KG1 (cell line): ENCODE results near the gene MID2.
"Not testable (repeated sequence)": the region's sequence is repeated elsewhere in the genome, so short reads cannot be mapped to it uniquely, and the experiment has no call there.

Experiments
- DNase-seq: peaks from one replicate; lab custom pipeline; 2025; lab: John Stamatoyannopoulos, UW

MID2 gene

DNA sequence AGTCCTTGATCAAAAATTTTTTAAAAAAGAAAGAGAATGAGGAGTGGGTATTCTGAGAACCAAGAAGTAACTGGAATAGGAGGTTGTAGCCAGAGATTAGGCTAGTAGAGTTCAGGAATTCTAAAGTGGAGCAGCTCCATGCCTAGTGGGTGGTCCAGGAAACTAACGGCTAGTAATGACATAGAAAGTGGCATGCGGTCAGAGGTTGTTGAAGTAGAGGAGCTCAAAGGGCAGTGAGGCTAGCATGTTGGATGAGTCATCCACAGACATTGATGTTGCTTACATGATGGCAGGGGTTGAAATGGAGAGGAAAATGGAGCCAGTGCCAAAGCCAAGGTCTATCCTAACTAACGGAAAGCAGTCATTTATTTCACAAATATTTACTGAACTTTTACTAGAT, 114.4 kb downstream of the MID2 start:
- no peak for DNase-seq

DNA sequence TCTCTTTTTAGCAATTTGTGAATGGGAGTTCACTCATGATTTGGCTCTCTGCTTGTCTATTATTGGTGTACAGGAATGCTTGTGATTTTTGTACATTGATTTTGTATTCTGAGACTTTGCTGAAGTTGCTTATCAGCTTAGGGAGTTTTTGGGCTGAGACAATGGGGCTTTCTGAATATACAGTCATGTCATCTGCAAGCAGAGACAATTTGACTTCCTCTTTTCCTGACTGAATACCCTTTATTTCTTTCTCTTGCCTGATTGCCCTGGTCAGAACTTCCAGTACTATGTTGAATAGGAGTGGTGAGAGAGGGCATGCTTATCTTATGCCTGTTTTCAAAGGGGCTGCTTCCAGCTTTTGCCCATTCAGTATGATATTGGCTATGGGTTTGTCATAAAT, 129.7 kb downstream of the MID2 start:
- DNase-seq = not testable (repeated sequence)

DNA sequence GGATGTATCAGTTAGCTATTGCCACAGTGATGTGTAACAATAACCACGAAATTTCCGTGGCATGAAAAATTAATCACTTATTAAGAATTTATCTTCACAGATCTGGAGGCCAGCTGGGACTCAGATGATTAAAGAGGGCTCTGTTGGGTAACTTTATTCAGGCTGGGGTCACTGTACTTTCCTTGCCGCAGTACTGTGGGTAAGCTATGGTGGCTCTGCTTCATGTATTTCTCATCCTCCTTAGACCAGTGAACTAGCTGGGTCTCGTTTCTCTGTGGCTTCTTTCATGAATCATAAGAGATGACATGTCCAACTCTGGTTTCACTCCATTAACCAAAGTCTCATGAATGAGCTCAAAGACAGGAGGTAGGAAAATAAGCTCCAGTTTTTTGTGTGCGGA, 143.0 kb downstream of the MID2 start:
- DNase-seq = no peak

DNA sequence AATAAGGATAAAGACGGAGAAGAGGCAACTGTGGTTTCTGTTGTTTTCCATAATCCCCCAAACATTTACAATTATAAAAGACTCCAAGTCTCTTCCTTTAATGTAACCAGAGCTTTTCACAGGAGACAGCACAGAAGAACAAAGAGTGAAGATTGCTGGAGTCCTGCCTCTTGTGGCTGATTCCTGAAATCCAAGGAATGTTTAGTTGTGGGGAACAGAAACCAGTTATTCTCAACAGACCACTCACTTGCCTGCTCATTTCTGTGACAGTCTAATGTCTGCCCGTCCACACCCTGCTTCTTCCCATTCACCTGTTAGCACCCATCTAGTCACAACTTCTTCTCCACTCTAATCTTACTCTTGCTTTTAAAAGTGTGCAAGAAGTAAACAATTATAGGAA, 144.4 kb downstream of the MID2 start:
- DNase-seq = no peak

DNA sequence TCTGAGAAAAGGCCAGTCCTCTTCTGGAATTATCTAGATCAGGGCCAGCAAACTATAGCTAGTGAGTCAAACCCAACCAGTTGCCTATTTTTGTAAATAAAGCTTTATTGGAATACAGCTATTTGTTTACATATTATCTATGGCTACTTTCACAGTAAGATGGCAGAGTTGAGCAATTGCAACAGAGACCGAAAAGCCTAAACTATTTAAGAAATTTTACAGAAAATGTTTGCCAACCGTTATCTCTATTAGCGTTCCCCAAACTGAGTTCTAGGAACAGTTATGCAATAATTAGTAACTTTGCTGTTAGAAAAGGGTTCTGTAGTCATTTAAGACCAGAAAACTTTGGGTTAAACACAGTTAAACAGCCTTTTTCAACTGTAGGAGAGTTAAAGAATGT, 146.0 kb downstream of the MID2 start:
- no peak for DNase-seq
